Stimulated activated CD4-positive, alpha-beta T cell treated with anti-CD3 and anti-CD28 coated beads, Interleukin-1b, Interleukin-23, amount 100 ng/mL, for 48 hours (primary cell): ENCODE measurements around the gene EHHADH.
"Not testable (repeated sequence)": the region's sequence is repeated elsewhere in the genome, so short reads cannot be mapped to it uniquely, and the experiment has no call there.

Experiments used
- DNase-seq: peaks from one replicate; pipeline ENCODE4 v3.0.0-alpha.2; 2020

Gene EHHADH

DNA sequence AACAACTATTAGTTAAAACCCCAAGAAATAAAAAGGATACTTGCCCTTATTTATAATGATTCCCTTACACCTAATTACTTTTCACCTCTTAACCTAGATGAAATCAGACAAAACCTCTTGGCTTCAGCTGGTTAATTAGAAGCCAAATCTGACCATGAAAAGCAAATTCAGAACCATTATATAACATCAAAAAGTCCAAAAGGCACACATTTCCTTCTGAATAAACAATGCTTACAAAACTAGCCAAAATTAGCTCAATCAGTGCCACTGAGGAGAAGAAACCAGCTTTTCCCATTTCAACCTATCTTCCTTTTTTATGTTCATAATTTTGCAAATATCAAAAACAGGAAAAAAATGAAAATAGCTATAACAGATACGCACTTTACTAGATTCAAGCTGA is 3.2 kb downstream of the EHHADH start:
- no peak for DNase-seq

DNA sequence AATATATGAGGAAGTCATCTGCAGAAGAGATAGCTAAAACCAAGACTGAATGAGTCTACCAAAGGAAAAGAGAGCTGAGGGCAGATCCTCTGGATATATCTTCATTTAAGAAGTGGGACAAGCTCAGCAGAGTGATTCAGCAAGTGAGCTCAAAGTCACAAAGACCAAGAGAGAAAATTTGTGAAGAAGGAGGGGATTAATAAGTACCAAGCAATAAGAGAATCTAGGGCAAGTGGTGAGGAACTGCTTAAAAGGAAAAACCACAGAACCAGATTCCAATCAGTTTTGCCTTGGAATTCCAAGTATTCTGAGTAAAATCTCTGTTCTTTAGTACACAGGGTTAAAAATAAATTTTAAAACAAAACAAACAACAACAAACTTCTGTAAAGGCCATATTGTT is 3.6 kb downstream of the EHHADH start:
- DNase-seq = no peak

DNA sequence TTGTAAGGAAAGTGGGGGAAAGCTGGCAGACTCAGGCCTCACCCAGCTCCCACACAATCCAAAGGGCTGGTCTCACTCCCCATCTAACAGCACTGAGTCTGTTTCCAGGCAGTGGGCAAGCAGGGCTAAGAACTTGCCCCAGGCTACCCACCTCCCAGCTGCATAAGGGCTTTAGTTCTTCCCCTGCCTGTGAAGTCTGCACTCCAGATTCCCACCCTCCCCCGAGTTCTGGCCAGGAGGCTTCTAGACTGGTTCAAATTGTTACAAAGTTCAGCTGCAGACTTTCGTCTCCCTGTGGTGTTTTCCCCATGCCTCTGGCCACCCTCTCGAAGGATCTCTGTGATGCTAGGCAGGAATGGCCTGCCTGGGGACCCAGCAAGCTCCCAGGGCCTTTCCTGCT is 11.2 kb downstream of the EHHADH start:
- DNase-seq = no peak

DNA sequence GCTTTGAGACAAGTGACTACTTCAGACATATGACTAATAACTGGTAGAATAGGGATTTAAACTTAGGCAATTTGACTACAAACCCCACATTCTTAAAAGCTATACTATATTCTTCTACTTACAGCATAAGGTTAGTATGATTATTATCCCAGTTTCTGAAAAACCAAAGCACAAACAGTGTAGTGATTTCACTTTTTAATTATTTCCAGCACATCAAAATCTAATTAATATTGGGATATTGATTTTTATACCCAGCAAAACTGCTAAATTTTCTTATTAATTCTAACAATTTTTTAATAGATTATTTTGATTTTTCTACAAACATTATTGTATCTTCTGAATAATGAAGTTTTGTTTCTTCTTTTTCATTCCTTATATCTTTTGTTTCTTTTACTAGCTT is 16.9 kb downstream of the EHHADH start:
- no peak for DNase-seq

DNA sequence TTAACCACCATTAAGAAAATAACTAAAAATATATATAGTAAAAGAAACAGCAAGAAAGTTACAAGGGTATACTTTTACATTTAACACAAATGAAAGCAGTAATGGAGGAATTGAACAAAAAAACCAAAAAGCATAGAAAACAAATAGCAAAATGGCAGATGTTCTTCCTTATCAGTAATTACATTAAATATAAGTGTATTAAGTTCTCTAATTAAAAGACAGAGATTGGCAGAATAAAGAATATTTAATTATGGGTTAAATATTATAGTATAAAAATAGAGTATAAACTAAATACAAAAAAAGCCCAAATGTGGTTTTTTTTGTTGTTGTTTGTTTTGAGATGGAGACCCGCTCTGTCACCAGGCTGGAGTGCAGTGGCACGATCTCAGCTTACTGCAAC is 20.5 kb downstream of the EHHADH start:
- DNase-seq = no peak

DNA sequence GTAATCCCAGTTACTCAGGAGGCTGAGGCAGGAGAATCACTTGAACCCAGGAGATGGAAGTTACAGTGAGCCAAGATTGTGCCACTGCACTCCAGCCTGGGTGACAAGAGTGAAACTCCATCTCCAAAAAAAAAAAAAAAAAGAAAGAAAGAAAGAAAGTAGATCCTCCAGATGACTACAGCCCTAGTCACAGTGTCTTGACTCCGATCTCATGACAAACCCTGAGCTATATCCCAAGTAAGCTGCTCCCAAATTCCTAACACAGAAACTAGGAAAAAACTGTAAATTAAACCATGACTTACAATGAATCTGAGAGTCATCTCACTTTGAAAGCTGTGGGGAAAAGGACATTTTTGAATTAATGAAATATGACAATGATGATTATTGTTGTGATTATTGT is 27.3 kb downstream of the EHHADH start:
- DNase-seq = not testable (repeated sequence)

DNA sequence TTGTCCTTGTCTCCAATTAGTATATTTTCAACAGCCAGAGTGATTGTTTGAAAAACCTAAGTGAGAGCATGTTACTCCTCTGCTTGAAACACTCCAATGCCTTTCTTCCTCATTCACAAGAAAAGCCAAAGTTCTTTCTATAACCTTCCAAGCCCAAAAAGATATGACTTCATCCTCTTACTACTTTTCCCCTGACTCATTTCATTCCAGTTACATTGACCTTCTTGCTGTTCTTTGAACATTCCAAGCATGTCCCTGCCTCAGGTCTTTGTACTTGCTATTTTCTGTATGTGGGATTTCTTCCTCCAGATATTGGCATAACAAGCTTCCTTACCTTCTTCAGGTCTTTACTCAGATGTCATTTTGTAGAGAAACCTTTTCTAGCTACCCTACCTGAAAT is 28.3 kb downstream of the EHHADH start:
- DNase-seq = no peak

DNA sequence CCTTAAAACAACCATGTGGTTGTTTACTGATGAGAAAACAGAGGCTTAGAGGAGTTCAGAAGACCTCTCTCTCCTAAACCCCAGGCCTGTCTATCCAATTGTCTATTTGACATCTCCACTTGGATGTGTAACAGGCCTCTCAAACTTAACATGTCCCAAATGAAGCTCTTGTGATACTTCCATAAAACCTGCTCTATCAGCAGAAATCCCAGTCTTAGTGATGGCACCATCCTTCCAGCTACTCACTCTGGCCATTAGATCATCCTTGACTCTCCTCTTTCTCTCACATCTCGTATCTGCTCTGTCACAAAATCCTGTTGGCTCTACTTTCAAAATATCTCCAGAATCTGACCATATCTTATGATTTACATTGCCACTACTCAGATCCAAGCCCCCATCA is 28.8 kb downstream of the EHHADH start:
- DNase-seq = no peak

DNA sequence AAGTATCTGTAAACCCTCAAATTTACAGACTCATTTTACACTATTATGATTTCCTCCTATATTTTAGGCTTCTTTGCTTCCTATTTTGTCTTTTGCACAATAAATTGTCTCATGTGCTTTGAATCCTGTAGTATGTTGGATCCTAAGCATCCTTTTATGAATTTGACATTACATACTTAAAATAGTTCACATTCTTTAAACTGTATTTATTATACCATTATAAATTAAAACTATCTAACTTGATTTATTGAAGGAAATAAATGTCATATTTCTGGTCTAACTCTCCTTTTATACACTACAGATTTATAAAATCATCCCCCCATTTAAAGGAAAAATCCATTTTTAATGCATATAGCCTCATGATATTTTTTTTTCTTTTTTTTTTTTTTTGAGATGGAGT is 32.6 kb downstream of the EHHADH start:
- no peak for DNase-seq

DNA sequence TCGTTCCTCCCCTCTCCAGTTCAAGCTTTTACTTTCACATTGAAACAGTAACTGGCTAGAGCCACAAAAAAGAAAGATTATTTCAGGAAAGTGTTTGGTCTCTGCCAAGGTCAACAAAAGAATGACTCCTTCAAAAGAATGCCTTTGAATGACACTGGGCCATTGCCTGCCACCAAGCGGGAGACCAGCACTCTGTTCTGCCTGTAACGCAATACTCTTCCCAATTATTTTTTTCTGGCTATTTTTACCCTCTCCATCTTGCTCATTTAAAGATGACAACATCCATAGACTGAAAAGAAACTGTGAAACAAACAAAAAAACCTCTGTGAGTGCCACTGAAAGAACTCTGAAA is 37.3 kb downstream of the EHHADH start:
- no peak for DNase-seq

DNA sequence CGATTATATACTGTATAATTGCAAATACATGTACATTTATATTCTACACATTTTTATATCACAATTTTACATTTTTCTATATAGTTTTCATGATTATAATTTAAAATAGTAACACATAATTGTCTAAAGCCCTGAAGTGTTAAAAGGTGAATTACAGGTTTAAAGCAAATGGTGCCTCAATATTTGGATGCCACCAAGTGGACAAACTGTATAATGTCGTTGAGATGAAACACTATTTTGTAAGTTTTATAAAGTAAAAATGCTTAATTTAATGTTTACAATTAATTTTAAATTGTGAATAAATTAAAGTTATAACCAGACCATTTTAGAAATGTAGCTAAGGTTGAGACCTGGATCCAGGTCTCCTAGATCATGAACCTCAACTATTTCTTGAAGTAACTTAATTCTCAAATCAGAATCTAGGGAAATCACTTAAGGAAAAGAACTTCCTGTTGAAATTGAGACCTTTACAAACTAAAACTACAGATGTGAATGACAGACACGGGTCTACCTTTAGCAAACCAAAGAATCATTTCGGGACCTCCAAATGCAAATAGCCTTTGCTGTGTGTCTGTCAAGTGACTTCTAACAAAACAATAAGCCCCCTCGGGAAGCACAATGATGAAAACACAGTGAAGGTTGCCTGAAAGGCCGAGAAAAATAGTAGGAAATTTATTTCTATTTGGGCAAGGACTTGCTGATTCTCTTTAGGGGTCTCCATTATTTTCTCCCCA is 37.8 kb downstream of the EHHADH start:
- no peak for DNase-seq

DNA sequence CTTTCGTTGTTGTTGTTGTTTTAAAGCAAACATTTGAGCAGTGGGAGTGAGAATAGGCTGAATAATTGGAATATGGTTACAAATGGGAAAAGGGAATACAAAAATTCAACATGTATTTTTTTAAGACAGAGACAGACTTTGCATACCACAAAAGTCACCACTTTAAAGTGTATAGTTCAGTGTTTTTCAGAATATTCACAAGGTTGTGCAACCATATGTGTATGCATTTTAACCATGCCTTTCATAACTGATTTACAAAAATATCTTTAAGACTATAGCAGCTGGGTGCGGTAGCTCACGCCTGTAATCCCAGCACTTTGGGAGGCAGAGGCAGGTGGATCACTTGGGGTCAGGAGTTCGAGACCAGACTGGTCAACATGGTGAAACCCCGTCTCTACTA is 41.3 kb downstream of the EHHADH start:
- no peak for DNase-seq

DNA sequence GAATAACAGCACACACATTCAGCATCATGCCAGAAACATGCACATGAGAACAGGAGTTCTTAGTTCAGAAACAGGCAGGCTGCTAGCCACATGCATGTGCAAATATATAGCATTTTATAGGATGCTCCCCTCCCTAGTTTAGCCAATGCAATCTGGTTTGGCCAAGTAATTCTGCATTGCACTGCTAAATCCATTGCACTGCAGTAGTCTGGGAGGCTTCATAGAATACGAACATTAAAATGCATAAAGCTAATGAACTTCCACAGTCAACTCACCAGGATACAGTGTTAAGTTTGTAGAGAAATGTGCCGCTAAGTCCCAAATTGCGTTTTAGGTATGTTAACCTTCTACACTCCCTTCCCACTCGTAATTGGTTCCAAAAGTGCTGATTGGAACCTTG is 41.8 kb downstream of the EHHADH start:
- no peak for DNase-seq

DNA sequence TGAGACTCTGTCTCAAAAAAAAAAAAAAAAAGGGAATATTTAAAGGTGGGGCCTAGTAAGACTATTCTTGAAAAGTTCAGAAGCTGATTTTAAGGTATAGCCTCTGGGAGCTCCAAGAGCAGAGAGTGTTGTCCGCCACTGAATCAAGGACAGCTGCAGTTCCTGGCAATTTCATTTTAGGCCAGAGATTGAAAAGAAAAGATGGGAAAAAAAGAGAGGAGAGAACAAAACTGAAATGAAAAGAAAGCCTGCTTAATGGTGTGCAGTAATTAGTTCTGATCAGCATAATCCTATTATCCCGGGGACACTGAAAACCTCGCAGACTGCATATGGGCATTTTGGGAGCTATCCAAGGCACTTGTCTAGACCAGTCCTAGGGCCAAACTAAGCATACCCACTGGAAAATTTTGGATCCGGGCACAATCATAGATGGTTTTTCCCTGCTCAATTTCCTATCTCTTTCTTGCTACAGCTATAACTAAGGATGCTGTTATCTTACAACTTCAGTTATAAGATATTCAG is 43.2 kb downstream of the EHHADH start:
- DNase-seq = no peak

DNA sequence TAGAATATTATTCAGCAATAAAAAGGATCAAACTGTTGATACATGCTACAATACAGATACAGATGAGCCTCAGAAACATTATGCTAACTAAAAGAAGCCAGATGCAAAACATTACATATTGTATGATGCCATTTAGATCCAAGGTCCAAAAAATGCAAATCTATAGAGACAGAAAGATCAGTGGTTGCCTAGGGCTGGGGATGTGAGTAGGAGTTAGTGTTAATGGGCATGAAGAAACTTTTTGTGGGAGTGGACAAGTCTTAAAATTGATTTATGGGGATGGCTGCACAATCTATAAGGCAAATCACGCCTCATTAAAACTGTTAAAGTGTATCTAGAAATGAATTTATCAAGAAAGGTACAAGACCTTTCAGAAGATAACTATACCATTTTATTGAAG is 45.0 kb downstream of the EHHADH start:
- no peak for DNase-seq

DNA sequence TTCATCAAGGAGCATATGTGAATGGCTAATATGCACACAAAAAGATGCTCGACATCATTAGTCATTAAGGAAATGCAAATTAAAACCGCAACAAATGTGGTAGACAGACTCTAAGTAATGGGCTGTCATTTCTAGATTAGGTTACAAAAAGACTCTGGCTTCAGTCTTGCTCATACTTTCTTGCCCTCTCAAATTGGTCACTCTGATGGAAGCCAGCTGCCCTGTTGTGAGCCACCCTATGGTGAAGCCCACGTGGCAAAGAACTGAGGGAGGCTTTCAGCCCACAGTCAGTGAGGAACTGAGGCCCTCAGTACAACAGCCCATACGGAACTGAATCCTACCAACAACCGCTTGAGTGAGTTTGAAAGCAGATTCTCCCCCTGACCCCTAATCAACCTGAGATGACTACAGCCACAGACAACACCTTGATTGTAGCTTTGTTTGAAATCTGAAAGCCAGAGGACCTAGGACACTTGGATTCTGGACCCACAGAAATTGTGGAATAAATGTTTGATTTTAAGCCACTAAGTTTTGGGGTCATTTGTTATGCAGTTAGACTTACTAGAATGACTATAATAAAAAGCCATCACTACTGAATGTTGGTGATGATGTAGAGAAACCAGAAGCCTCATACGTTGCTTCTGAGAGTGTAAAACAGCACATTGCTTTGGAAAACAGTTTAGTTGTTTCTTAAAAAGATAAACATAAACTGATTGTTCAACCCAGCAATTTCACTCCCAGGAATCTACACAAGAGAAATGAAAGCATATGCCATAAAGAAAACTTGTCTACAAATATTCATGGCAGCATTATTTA is 45.7 kb downstream of the EHHADH start:
- DNase-seq = no peak

DNA sequence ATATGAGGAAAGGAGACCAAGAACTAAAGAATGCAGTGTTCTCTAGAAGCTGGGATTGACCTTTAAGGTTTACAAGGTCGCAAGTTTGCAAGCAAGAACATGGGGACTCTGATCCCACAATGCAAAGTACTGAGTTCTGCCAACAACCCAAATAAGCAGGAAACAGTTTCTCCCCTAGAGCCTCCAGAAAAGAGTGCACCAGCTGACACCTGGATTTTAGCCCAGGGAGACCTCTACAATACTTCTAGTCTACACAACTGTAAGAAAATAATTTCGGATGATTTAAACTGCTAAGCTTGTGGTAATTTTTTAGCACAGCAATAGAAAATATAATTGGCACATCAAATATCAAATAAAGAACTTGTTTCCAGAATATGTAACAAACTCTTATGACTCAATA is 46.4 kb downstream of the EHHADH start:
- DNase-seq = no peak

DNA sequence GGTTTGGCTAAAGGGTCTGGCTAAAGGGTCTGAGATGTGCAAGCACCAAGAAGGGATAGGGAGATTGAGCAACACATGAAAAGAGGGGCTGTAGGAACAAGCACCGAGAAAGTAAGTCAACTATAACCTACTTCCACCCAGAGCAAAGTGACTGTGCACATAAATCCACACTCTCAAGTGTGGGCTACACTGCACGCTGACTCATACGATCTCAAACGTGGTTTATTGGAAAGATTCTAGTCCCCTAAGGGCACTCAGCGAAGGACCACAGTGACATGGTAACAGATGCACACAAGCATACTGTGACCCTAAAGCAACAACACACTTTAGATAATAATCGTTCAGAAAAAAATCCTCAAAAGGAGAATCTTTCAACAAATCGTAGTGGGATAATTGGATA is 48.0 kb downstream of the EHHADH start:
- DNase-seq = no peak

DNA sequence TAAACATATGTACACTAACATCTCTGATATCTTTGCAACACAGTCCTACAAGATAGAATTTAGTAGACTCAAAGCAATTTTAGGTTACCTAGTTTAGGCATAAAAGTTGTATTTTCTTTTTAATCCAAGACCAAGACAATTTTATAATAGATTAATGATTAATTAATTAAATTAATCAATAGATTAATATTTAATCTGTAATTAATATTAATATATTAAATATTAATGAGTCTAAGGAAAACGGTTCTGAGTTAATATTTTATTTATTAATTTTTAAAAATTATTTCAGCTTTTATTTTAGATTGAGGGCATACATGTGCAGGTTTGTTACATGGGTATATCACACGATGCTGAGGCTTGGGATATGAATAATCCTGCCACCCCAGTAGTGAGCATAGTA is 49.0 kb downstream of the EHHADH start:
- no peak for DNase-seq

DNA sequence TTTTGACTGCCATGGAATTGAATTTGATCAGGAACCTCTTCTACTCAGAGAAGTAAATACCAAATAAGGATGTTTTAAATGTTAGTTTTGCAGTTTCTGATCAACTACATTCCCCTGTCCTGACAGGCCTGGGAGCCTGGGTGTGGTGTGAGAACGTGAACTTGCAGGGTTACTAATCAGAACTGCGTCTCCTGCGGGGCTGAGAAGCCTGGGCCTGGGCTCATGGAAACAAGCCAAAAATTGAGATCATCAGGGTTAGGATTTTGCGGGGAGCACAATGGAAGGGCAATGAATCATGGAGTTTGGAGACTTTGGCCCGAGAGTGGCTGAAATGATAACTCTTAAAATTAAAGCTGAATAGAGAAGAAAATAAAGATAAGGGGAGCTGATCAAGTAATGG is 53.2 kb downstream of the EHHADH start:
- DNase-seq = no peak

DNA sequence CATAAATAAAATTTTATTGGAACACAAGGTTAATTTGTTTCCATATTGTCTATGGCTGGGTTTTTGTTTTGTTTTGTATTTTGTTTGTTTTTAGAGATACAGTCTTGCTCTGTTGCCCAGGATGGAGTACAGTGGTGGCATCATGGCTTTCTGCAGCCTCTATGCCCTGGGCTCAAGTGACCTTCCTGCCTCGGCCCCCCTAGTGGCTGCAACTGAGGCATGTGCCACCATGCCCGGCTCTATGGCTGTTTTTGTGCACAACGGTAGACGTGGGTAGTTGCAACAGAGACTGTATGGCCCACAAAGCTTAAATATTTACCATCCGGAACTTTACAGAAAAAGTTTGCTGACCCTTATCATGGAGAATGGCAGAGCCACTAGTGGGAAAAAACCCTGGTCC is 54.2 kb downstream of the EHHADH start:
- no peak for DNase-seq

DNA sequence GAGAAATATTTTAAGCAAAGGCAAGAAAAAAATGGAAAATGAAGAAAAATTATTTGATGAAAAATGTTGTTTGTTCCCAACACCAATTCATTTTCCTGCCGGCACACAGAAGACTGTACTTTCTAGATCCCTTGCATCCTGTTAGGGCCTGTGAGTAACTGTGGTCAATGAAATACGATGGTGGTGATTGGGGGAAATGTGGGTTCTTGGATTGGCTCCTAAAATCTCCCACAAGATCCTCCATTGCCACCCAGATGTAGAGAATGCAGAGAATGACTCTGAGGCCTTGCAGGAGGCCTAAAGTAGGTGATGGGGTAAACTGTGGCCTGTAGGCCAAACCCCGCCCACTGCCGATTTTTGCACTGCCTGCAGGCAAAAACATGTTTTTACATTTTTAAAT is 54.6 kb downstream of the EHHADH start:
- DNase-seq = no peak

DNA sequence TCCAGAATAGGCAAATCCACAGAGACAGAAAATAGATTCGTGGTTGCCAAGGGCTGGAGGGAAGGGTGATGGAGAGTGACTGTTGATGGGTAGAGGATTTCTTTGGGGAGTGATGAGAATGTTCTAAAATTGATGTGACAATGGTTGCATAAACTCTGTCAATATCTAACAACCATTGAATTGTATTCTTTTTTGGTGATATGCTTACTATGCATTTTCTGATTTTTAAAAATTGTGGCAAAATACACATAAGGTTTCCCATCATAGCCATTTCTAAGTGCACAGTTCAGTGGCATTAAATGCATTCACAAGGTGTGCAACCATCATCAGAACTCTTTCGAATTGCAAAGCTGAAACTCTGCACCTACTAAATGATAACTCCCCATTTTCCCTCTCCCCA is 56.8 kb downstream of the EHHADH start:
- DNase-seq = no peak

DNA sequence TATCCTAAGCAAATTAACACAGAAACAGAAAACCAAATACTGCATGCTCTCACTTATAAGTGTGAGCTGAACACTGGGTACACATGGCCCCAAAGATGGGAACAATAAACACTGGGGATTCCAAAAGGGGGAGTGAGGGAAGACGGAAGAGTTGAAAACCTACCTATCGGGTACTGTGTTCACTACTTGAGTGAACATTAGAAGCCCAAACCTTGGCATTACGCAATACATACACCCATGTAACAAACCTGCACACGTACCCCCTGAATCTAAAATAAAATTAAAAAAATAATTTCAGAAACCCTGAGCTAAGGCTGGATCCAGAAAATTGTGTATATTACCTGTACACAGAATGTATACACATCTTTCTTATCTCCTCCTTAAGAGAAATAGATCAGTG is 58.2 kb downstream of the EHHADH start:
- no peak for DNase-seq

DNA sequence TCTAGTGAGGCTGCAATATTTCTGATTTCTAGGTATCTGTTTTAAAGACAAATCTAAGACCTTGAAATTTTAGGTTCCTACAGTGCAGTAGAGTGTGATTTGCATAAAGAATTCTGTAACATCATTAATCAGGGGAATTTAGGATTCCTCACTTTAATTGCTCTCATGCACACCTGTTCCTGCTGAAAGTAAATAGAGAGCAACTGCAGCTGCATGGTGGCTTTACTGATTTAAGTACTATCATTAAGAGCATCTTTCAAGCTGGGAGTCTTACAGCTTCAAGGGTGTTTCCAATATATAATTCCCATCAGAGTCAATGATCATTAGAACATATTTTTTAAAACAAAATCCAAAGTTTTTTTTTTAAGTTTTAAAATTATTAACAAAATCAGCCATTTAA is 65.0 kb downstream of the EHHADH start:
- DNase-seq = no peak
